Liver (tissue), 9 donors: Measurements from ENCODE around the gene CROT. TPM values are rescaled to one million over a fixed set of nuclear protein-coding genes. Genes with fewer than 3 reads are reported as not detected.

ENCODE experiments used
- DNase-seq: peaks from one replicate; pipeline ENCODE4 v3.0.0-alpha.2; 2017; ENCODE audit warnings: low spot score
- H3K27ac ChIP-seq, 2 donors: one replicate each; pipeline ENCODE4 v1.7.0; 2013; ENCODE audit warnings: inconsistent platforms in 2 of 2, low read length in 2 of 2, control low read depth in 1 of 2, low read depth in 1 of 2, mild to moderate bottlenecking in 1 of 2
- H3K27me3 ChIP-seq, 4 donors: one replicate each; pipeline versions ENCODE4 v1.6.1 to v1.7.0; 2013; ENCODE audit warnings: low read length in 3 of 4, inconsistent platforms in 1 of 4, mild to moderate bottlenecking in 1 of 4, moderate library complexity in 1 of 4; ENCODE audit not compliant: control insufficient read depth in 4 of 4, insufficient read depth in 4 of 4
- H3K36me3 ChIP-seq, 4 donors: one replicate each; pipeline versions ENCODE4 v1.6.1 to v1.7.0; 2013; ENCODE audit warnings: low read length in 3 of 4, mild to moderate bottlenecking in 3 of 4, low read depth in 1 of 4, moderate library complexity in 1 of 4; ENCODE audit not compliant: control insufficient read depth in 4 of 4, insufficient read depth in 3 of 4
- H3K4me1 ChIP-seq, 4 donors: one replicate each; pipeline versions ENCODE4 v1.6.1 to v1.7.0; 2013; ENCODE audit warnings: low read length in 3 of 4, mild to moderate bottlenecking in 3 of 4, moderate library complexity in 1 of 4; ENCODE audit not compliant: control insufficient read depth in 4 of 4, insufficient read depth in 4 of 4
- H3K4me3 ChIP-seq, 3 donors: one replicate each; pipeline versions ENCODE4 v1.6.1 to v1.7.0; 2013; ENCODE audit warnings: low read length in 3 of 3, control low read depth in 1 of 3, low read depth in 1 of 3, mild to moderate bottlenecking in 1 of 3
- H3K9ac ChIP-seq, 2 donors: one replicate each; pipeline ENCODE4 v1.7.0; 2013; ENCODE audit warnings: low read length in 2 of 2, mild to moderate bottlenecking in 2 of 2, moderate library complexity in 2 of 2, control low read depth in 1 of 2, low read depth in 1 of 2
- H3K9me3 ChIP-seq, 4 donors: one replicate each; pipeline versions ENCODE4 v1.6.1 to v1.7.0; 2013; ENCODE audit warnings: low read length in 3 of 4; ENCODE audit not compliant: control insufficient read depth in 4 of 4
- ATF3 ChIP-seq: IDR thresholded peaks from 2 replicates; pipeline ENCODE4 v1.6.1; 2016; ENCODE audit warnings: antibody characterized with exemption
- CTCF ChIP-seq: fragments of 150-350 bp; IDR thresholded peaks from 2 replicates; pipeline ENCODE4 v1.5.1; 2017; ENCODE audit warnings: improper control_type of control experiment, low read depth, low read length; ENCODE audit not compliant: missing input control
- EGR1 ChIP-seq, 2 donors: IDR thresholded peaks; 2 replicates each; pipeline ENCODE4 v1.6.1; 2016 to 2018; ENCODE audit warnings: antibody characterized with exemption in 2 of 2, low read depth in 2 of 2
- FOXA1 ChIP-seq: IDR thresholded peaks from 2 replicates; pipeline ENCODE4 v1.6.1; 2016; ENCODE audit warnings: antibody characterized with exemption
- FOXA2 ChIP-seq: IDR thresholded peaks from 2 replicates; pipeline ENCODE4 v1.6.1; 2016; ENCODE audit warnings: antibody characterized with exemption
- GABPA ChIP-seq, 2 donors: IDR thresholded peaks in 1 of 2; conservative IDR thresholded peaks in 1 of 2; 2 replicates each; pipeline ENCODE4 v1.6.1; 2016; ENCODE audit warnings: antibody characterized with exemption in 2 of 2, mild to moderate bottlenecking in 1 of 2, moderate library complexity in 1 of 2
- HNF4A ChIP-seq, 2 donors: conservative IDR thresholded peaks; 2 replicates each; pipeline ENCODE4 v1.6.1; 2016; ENCODE audit warnings: antibody characterized with exemption in 2 of 2, mild to moderate bottlenecking in 2 of 2
- HNF4G ChIP-seq: IDR thresholded peaks from 2 replicates; pipeline ENCODE4 v1.6.1; 2016; ENCODE audit warnings: antibody characterized with exemption
- JUND ChIP-seq, 2 donors: IDR thresholded peaks; 2 replicates each; pipeline ENCODE4 v1.6.1; 2016; ENCODE audit warnings: antibody characterized with exemption in 2 of 2
- MAX ChIP-seq: IDR thresholded peaks from 2 replicates; pipeline ENCODE4 v1.6.1; 2016; ENCODE audit warnings: antibody characterized with exemption
- NR2F2 ChIP-seq: IDR thresholded peaks from 2 replicates; pipeline ENCODE4 v1.6.1; 2016; ENCODE audit warnings: antibody characterized with exemption
- RAD21 ChIP-seq, 2 donors: IDR thresholded peaks; 2 replicates each; pipeline ENCODE4 v1.6.1; 2016; ENCODE audit warnings: antibody characterized with exemption in 2 of 2, mild to moderate bottlenecking in 2 of 2
- REST ChIP-seq: IDR thresholded peaks from 2 replicates; pipeline ENCODE4 v1.6.1; 2016; ENCODE audit warnings: antibody characterized with exemption, mild to moderate bottlenecking
- RXRA ChIP-seq, 2 donors: IDR thresholded peaks; 2 replicates each; pipeline ENCODE4 v1.6.1; 2017 to 2018; ENCODE audit warnings: antibody characterized with exemption in 2 of 2, mild to moderate bottlenecking in 1 of 2
- SP1 ChIP-seq: IDR thresholded peaks from 2 replicates; pipeline ENCODE4 v1.6.1; 2018; ENCODE audit warnings: antibody characterized with exemption, mild to moderate bottlenecking
- TAF1 ChIP-seq: conservative IDR thresholded peaks from 2 replicates; pipeline ENCODE4 v1.6.1; 2016; ENCODE audit warnings: antibody characterized with exemption, mild to moderate bottlenecking
- YY1 ChIP-seq: IDR thresholded peaks from 2 replicates; pipeline ENCODE4 v1.6.1; 2016; ENCODE audit warnings: antibody characterized with exemption, mild to moderate bottlenecking
- ZBTB33 ChIP-seq: IDR thresholded peaks from 2 replicates; pipeline ENCODE4 v1.6.1; 2016; ENCODE audit warnings: antibody characterized with exemption
- WGBS: extraction: QIAGEN DNeasy Blood & Tissue Kit; methylation state at CpG from one replicate; pipeline ENCODE4 v1.1.7; 2013; 5-methylcytosine and 5-hydroxymethylcytosine counted together
- polyA plus RNA-seq, 2 donors: library from polyadenylated mRNA; stranded (reverse) in 1 of 2; unstranded in 1 of 2; fragments of 200-250 nt in 1 of 2; fragments of >200 nt in 1 of 2; fragmentation: Nextera tagmentation in 1 of 2; extraction: Ambion mirVana in 1 of 2; gene quantifications; one replicate each; pipeline versions ENCODE4 v1.2.1 to v1.2.3, GENCODE V29; 2013 to 2015
- total RNA-seq, 2 donors: library from RNA; depleted of rRNA; stranded (reverse); fragments of >200 nt; gene quantifications; one replicate each; pipeline ENCODE4 v1.2.3, GENCODE V29; 2014
- donor health status: healthy.
- donor health status: healthy.
- donor health status: healthy.
- donor health status: healthy.
- donor health status: healthy.

Gene CROT
- total and polyA plus RNA-seq, 4 donors, result 10.6 to 45.1 (median 32.9) TPM

- H3K9ac ChIP-seq, result no peak overlapping the region
- no peak overlapping the region for H3K27ac ChIP-seq
- peaks cover 5 to 25% (median 20%) of the 10 kb centered on the region in 4 donors for H3K4me1 ChIP-seq
- 88% methylated on average over 2 of the region's 2 CpGs for WGBS
- H3K36me3 ChIP-seq, result peaks cover 0 to 3% (median 0%) of the 10 kb centered on the region in 4 donors
- TF ChIP-seq MAX (no peak), NR2F2 (no peak), YY1 (no peak), ZBTB33 (no peak), HNF4A (conservative IDR thresholded peaks at IDR 0.05) (no peak)
- H3K4me3 ChIP-seq, result no peak overlapping the region
- no peak for DNase-seq
- H3K27me3 ChIP-seq, result no peaks in the 10 kb centered on the region
- H3K9me3 ChIP-seq, result no peaks in the 10 kb centered on the region
Measured at GRCh38 chr7:87337331-87337730, 8.1 kb upstream of the CROT start.

- Histone ChIP-seq H3K4me1 (peaks cover 5 to 36% (median 33%) of the 10 kb centered on the region in 4 donors), H3K27me3 (no peaks in the 10 kb centered on the region), H3K9me3 (no peaks in the 10 kb centered on the region), H3K9ac (no peak overlapping the region), H3K27ac (peak overlapping the region; percentile 74), H3K36me3 (peaks cover 0 to 3% (median 0%) of the 10 kb centered on the region in 4 donors), H3K4me3 (no peak overlapping the region)
- 32% methylated on average over 2 of the region's 2 CpGs for WGBS
- no peak for DNase-seq
- TF ChIP-seq MAX, result peak; percentile 86
- TF ChIP-seq RXRA (IDR thresholded peaks at IDR 0.05), result peak; percentile 88 to 94
- no peak for TF ChIP-seq CTCF
- TF ChIP-seq JUND (IDR thresholded peaks at IDR 0.05), result peak; percentile 52 to 90
- TF ChIP-seq HNF4A (conservative IDR thresholded peaks at IDR 0.05), result peak; percentile 97
- TF ChIP-seq TAF1, result no peak
- TF ChIP-seq NR2F2, result peak; percentile 78
- peak in 1 of 2 donors; percentile 45 for TF ChIP-seq EGR1 (IDR thresholded peaks at IDR 0.05; ENCODE audit: low read depth in 2 of 2)
- TF ChIP-seq REST, result peak; percentile 69
- TF ChIP-seq ZBTB33, result peak; percentile 89
- TF ChIP-seq SP1, result peak; percentile 93
- TF ChIP-seq FOXA2, result no peak
- TF ChIP-seq ATF3, result peak; percentile 43
- peak; percentile 38 for TF ChIP-seq FOXA1
- peak; percentile 83 for TF ChIP-seq YY1
- TF ChIP-seq HNF4G, result peak; percentile 84
- TF ChIP-seq GABPA (IDR thresholded peaks at IDR 0.05 in 1 of 2, conservative IDR thresholded peaks at IDR 0.05 in 1 of 2), result no peak
- peak; percentile 37 to 40 for TF ChIP-seq RAD21 (IDR thresholded peaks at IDR 0.05)
Measured at GRCh38 chr7:87339373-87339897, 6.0 kb upstream of the CROT start.
